ENCODE measurements around the gene NEURL1. TPM values are rescaled to one million over a fixed set of nuclear protein-coding genes. Genes with fewer than 3 reads are reported as not detected.
A peak's percentile ranks its signal among the peaks of the same experiment; 100 is the strongest.

Gene NEURL1
- total RNA-seq, 1 donor from 2014 or later: 1.8 TPM

DNA sequence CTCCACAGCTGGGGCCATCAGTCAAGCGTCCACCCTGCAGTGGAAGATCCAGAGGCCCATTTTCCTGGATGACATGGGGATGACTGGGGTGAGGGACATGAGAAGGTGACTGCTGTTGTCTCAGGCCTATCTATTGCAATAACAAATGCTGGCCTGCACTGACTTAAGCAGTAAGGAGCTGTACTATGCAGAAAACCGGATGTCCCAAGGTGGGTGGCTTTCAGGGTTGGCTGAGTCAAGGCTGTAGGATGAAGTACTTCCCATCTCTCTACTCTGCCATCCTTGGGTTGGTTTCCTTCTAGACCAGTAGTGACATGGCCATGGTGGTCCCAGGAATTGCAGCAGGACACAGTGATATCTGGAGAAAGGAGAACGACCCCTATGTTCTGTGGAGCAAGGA lies 48.1 kb downstream of the NEURL1 start:
- H3K27me3 Mint-ChIP-seq (ENCODE audit: low read depth): peaks cover 21% of the 10 kb centered on the region
- TF ChIP-seq, protein P1, sequence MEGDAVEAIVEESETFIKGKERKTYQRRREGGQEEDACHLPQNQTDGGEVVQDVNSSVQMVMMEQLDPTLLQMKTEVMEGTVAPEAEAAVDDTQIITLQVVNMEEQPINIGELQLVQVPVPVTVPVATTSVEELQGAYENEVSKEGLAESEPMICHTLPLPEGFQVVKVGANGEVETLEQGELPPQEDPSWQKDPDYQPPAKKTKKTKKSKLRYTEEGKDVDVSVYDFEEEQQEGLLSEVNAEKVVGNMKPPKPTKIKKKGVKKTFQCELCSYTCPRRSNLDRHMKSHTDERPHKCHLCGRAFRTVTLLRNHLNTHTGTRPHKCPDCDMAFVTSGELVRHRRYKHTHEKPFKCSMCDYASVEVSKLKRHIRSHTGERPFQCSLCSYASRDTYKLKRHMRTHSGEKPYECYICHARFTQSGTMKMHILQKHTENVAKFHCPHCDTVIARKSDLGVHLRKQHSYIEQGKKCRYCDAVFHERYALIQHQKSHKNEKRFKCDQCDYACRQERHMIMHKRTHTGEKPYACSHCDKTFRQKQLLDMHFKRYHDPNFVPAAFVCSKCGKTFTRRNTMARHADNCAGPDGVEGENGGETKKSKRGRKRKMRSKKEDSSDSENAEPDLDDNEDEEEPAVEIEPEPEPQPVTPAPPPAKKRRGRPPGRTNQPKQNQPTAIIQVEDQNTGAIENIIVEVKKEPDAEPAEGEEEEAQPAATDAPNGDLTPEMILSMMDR (conservative IDR thresholded peaks at IDR 0.05): no peak
- H3K9me3 Mint-ChIP-seq: no peaks in the 10 kb centered on the region
- H3K36me3 Mint-ChIP-seq (ENCODE audit: low read depth): no peaks in the 10 kb centered on the region
- H3K4me1 Mint-ChIP-seq: peaks cover 18% of the 10 kb centered on the region
- no peak overlapping the region for H3K27ac Mint-ChIP-seq (ENCODE audit: unreplicated experiment)
- DNase-seq (ENCODE audit: low read depth, low spot score): no peak
- H3K4me3 Mint-ChIP-seq: no peak overlapping the region

DNA sequence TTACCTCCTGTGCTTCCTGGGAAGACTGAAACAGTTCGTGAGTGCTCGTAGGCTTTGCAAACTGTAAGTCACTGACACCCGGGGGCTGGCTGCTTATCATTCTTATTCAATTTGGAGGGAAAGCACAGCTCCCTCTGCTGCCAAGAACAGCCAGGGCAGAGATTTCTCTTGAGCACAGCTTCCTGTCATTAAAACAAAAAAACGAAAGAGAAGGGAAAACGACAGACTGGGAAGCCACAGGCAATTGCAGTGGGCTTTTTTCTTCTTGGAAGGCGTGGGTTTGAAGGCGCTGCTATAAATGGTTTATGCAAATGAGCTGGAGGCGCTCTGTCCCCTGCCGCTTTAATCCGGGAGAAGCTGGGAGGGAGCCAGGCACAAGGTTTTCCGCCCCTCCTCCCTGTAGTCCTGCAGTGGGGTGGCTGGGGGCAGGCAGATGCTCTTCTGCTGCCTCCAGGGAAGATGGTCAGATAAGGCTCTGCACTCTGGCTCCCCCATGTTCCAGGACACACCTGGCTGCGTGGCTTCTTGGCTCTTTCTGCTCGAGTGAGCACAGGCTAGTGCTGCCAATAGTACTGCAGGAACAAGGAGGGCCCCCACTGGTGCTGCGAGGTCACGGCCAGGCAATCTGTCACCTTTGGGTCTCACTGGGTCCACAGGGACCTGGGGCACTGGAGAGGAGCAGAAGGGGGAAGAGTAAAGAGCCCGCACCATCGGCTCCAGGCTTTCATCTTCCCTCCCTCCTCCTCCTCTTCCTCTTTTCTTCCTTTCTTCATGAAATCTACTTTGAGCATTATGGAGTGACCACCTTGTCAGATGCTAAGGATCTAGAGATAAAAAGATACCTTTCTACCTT lies 49.5 kb downstream of the NEURL1 start:
- peak; percentile 16 for DNase-seq (ENCODE audit: low read depth, low spot score)
- Mint-ChIP-seq H3K4me3 (peak overlapping the region; percentile 21), H3K27me3 (ENCODE audit: low read depth) (peaks cover 12% of the 10 kb centered on the region), H3K4me1 (peaks cover 22% of the 10 kb centered on the region), H3K27ac (ENCODE audit: unreplicated experiment) (no peak overlapping the region), H3K36me3 (ENCODE audit: low read depth) (no peaks in the 10 kb centered on the region), H3K9me3 (no peaks in the 10 kb centered on the region)
- TF ChIP-seq, protein P1 (conservative IDR thresholded peaks at IDR 0.05): peak; percentile 63

DNA sequence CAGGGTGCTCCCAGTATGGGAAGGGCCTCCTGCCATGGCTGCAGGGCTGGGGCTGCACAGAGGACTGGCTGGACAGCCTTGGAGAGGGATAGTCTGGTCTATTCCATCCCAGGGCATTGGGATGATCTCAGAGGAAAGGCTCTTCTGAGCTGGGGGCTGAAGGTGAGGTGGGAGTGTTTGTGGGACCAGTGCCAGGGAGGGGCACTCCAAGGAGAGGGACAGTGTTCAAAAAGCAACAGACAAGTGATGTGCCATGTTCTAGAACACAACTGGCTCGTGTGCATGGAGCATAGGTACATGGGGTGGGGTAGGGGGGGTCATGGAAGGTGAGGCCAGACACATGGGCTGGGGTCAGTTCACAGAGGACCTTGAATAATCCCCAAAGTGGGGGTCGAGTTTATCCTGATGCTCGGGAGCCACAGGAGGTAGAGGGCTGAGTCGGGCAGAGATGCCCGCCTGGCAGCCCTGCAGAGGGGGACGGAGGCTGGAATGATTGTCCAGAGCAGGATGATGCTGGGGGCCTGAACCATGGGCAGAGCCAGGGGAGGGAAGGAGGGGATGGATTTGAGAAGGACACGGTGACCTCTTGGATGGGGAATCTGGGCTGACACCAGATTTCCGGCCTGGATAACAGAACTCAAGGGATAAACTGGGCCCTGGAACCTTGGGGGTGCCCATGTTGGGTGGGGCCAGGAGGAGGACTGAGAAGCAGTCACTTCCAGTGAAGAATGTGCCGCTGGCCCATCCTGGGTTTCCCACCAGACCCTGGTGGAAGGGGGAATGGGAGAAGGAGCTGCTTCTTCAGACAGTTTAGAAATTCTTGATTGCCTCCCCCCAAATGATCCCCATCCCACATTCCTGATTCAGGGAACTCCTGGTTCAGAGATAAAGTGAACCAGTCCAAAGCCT lies 50.4 kb downstream of the NEURL1 start:
- H3K4me3 Mint-ChIP-seq: no peak overlapping the region
- TF ChIP-seq, protein P1 (conservative IDR thresholded peaks at IDR 0.05): no peak
- DNase-seq (ENCODE audit: low read depth, low spot score): no peak
- H3K27ac Mint-ChIP-seq (ENCODE audit: unreplicated experiment): no peak overlapping the region
- H3K27me3 Mint-ChIP-seq (ENCODE audit: low read depth): peaks cover 12% of the 10 kb centered on the region
- H3K4me1 Mint-ChIP-seq: peaks cover 22% of the 10 kb centered on the region
- H3K36me3 Mint-ChIP-seq (ENCODE audit: low read depth): no peaks in the 10 kb centered on the region
- H3K9me3 Mint-ChIP-seq: no peaks in the 10 kb centered on the region

DNA sequence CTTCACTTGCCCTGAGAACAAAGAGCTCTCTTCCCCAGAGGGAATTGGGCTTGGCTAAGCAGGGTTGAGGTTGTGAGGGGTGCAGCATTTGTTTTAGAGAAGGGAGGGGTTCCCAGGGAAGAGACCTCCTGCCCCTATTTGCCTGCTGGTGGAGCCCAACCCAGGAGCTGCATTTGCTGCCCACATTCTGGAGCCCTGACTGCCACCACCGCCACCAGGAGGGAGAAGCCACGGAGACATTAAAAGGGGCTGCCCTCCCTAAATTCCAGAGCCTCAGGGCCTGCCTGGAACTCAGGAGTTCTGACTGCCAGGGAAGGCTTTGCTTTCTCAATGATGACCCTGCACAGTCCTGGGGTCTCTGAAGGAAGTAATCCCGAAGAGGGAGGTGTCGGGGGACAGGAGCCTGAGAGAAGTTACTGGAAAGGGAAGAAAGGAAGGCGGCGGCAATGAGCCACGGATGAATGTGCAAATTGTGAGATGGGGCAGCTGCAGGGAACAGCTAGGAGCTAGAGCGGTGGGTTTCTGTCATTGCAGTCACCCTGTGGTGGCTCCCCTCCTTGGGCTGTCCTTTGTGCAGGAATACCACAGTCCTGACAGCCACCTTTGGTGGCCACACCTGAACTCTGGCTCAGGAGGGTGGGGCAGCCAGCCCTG lies 51.3 kb downstream of the NEURL1 start:
- peaks cover 16% of the 10 kb centered on the region for H3K4me1 Mint-ChIP-seq
- TF ChIP-seq, protein P1 (conservative IDR thresholded peaks at IDR 0.05): no peak

DNA sequence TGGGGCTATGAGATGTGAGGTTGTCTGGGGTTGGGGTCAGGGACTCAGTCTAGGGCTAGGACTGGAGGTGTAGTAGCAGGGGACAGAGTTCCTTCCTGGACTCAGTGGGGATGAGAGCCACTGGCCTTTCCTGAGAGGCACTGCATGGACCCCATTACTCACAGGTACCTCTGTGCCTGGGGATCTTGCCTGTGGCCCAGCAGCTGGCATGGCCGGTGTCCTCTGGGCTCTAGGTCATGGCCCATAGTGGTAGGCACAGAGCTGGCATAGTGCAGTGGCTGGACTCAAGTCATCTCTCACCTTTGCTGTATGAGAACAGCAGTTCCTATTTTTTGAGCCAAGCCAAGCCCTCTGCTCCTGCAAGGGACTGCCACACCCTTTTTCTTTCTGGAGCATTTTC lies 51.9 kb downstream of the NEURL1 start:
- Mint-ChIP-seq H3K36me3 (ENCODE audit: low read depth) (no peaks in the 10 kb centered on the region), H3K9me3 (no peaks in the 10 kb centered on the region), H3K27ac (ENCODE audit: unreplicated experiment) (no peak overlapping the region), H3K27me3 (ENCODE audit: low read depth) (peaks cover 7% of the 10 kb centered on the region), H3K4me1 (peaks cover 16% of the 10 kb centered on the region), H3K4me3 (no peak overlapping the region)
- TF ChIP-seq, protein P1 (conservative IDR thresholded peaks at IDR 0.05): no peak
- no peak for DNase-seq (ENCODE audit: low read depth, low spot score)

More for the DNA sequence above, 51.3 kb downstream of the NEURL1 start:
- no peaks in the 10 kb centered on the region for H3K9me3 Mint-ChIP-seq
- no peak overlapping the region for H3K27ac Mint-ChIP-seq (ENCODE audit: unreplicated experiment)
- H3K4me3 Mint-ChIP-seq: no peak overlapping the region
- no peak for DNase-seq (ENCODE audit: low read depth, low spot score)
- no peaks in the 10 kb centered on the region for H3K36me3 Mint-ChIP-seq (ENCODE audit: low read depth)
- peaks cover 8% of the 10 kb centered on the region for H3K27me3 Mint-ChIP-seq (ENCODE audit: low read depth)
